ENCODE results near the gene GABBR2.
A peak's percentile ranks its signal among the peaks of the same experiment; 100 is the strongest.
"Not testable (repeated sequence)": the region's sequence is repeated elsewhere in the genome, so short reads cannot be mapped to it uniquely, and the experiment has no call there.

Gene GABBR2

DNA sequence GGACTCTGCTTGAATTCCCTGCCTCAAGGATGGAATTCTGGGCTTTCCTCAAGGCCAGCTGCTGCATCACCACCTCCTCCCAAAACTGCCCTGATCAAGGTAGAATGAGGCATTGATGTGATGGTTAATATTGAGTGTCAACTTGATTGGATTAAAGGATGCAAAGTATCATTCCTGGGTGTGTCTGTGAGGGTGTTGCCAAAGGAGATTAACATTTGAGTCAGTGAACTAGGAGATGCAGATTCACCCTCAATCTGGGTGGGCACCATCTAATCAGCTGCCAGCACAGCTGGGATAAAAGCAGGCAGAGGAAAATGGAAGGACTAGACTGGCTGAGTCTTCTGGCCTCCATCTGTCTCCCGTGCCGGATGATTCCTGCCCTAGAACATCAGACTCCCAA lies 23.9 kb downstream of the GABBR2 start:
- not testable (repeated sequence) for ATAC-seq, DNase-seq

GRCh38 chr9:98678244-98678842 lies 30.4 kb downstream of the GABBR2 start:
- ATAC-seq (no peak), DNase-seq (peak; percentile 12)

DNA sequence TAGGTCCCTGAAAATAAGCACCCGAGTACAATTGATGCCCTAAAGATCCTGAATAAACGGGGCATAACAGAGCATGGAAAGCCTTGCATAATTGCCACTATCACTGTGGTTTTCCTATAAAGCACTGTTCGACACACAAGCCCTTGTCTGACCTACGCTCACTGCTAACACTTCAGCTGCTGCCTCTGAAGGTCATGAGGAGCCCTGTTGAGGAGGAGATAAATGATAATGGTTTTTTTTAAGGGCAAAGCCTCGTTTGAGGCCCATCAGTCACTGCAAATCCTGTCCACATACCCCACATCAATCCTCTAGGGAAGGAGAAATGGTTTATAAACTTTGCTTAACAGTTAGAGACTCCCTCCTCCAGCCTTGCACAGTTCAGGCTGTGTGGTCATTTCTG lies 35.1 kb downstream of the GABBR2 start:
- DNase-seq = no peak
- ATAC-seq = no peak

DNA sequence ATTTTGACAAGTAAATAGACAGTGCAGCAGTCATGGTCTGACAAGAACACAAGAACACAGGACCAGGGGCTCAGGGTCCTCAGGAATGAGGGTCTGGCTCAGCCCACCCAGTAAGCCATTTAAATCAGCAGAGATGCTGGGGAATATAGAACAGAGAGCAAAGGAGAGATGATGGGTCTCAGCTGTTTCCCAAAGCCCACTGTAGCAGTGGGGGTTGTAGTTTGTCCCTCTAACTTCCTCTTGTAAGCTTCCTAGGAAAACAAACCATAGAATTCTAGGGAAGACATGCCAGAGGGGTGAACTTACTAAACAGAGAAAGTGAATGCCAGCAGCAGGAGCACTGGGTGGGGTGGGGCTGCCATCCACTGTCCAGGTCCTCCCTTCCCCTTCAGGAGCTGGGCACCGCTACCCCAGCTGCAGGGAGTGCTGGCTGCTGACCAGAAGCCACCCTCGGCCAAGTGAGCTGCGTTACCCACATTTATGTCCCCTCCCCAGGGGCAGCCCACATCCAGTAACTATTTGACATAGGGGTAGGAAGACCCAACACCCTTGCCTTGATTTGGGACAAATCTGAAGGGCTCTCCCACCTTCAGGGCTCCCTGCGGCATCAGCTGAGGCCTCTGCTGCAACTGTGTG lies 41.6 kb downstream of the GABBR2 start:
- ATAC-seq (no peak), DNase-seq (no peak)

- DNase-seq = no peak
- no peak for ATAC-seq
Observed at GRCh38 chr9:98665501-98665900, 43.2 kb downstream of the GABBR2 start.

- ATAC-seq (no peak), DNase-seq (no peak)
Observed at GRCh38 chr9:98660541-98660940, 48.2 kb downstream of the GABBR2 start.

DNA sequence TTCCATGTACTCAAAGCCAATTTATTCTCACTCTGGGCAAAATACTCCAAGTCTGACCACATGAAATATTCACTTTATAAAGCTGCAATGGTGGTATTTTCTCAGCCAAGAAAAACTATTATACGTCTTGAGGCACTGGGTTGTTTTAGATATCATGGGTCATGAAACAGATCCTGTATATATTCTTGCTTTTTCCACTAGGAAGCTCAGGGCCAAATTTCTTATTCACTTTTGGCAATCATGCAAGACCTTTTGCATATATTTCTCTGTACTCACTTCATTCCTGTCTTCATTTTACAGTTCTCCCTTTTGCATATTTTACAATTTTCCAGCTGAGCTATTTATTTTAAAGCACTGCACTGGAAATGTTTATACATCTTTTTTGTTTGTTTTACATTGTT lies 49.8 kb downstream of the GABBR2 start:
- ATAC-seq = no peak
- DNase-seq = no peak

DNA sequence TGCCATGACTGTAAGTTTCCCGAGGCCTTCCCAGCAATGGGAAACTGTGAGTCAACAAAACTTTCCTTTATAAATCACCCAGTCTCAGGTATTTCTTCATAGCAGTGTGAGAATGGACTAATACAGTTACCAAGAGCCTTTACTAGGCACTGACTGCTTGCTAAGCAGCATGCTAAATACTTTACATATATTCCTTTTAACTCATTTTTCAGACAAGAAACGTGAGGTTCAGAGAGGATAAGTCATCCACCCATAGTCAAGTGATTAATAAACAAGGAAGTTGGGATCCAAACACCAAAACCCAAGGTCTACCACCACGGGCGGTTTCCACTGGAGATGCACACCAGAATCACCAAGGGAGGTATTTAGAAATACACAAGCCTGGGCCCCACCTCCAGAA lies 50.8 kb downstream of the GABBR2 start:
- no peak for DNase-seq
- ATAC-seq = no peak

DNA sequence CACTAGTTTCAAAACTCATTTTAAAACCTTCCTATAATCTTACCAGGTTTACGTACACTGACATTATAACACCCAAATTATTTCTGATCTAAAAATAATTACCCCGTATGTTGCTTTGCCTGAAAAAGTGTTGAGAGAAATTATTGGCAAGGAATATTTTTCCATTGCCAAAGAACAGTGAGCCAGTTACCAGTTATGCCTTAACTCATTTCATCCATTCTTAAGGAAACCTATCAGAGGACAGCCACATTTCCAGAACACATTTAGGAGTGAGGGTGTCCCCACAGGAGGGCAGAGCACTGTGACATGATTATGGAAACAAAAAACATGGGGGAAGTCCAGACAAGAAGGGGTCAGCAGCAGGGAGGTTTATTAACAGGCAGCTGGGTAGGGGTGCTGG lies 52.2 kb downstream of the GABBR2 start:
- ATAC-seq (no peak), DNase-seq (no peak)

DNA sequence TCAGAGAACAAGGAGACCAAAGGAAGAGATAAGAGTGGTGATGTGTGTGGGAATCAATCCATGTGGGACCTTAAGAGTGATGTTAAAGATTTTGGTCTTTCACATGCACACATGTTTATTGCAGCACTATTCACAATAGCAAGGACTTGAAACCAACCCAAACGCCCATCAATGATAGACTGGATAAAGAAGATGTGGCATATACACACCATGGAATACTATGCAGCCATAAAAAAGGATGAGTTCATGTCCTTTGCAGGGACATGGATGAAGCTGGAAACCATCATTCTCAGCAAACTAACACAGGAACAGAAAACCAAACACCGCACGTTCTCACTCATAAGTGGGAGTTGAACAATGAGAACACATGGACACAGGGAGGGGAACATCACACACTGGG lies 53.3 kb downstream of the GABBR2 start:
- ATAC-seq, DNase-seq: not testable (repeated sequence)

DNA sequence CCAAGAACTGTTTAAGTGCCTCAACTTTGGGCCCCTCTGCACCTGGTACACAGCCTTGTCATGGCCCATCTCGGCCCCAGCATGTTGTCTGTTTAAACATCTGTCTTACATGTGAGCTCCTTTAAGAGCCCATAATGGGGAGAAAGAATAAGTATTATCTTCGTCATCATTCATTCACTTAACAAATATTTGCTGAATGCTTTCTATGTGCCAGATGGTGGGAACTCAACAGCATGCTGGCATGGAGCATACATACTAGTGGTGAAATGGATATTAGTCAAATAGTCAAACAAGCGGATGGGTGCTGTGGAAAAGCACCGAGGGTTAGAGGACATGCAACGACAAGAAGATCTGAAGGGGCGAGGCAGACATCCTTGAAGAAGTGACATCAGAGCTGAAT lies 54.5 kb downstream of the GABBR2 start:
- no peak for DNase-seq
- ATAC-seq = no peak

- ATAC-seq (no peak), DNase-seq (no peak)
Observed at GRCh38 chr9:98652741-98653140, 56.0 kb downstream of the GABBR2 start.

DNA sequence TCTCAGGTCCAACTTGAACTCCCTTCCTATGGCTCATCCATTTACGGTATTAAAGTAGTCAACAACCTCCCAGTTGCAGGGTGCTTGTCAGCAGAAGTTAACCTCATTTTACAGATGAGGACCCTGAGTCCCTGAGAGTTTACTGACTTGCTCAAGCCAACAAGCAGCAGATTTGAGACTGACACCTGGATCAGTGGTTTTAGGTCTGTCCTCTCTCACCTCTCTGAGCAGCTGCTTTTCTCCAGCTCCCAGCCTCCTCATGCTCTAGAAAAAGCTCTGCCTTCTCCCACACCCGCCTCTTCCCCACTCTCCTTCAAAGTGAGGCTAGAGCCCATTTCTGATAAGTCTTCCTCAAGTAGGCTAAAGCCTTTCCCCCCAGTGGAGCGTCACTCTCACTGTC lies 56.4 kb downstream of the GABBR2 start:
- DNase-seq (no peak), ATAC-seq (no peak)

DNA sequence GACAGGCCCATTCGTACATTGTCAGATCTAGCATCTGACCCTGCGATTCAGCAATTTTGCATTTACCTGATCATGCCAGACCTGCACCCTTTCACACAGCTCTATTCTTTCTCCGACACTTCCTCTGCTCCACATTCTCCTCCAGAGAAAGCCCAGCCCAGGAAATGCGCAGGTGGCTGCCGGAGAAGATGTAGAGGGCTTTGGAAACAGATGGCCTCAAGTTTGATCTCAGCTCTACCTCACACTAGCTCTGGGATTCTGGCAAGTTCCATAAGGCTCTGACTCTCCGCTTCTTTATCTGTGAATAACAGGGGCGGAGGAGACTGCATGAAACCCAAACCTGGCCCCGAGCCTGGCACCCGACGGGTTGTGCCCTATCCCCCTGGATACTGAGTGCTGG lies 61.5 kb downstream of the GABBR2 start:
- ATAC-seq = no peak
- DNase-seq = no peak

DNA sequence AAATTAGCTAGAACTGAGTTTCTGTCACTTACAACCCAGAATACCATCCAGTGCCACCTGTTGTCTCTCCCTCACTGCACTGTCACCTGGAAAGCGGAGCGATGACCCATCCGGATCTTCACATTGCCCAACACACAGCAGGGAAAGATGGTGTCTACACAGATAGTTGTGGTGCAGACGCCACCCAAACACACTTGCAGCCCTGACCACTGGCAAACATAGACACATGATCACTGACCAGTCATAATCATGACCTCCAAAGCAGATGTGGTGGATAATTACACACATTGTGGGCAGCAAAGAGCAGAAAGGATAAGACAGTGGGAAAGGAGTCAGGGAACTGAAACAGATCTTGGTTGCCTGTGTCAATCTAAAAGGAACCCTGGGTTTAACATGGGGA lies 64.7 kb downstream of the GABBR2 start:
- no peak for DNase-seq
- ATAC-seq = no peak

GRCh38 chr9:98642661-98643312 lies 65.9 kb downstream of the GABBR2 start:
- DNase-seq = no peak
- no peak for ATAC-seq

DNA sequence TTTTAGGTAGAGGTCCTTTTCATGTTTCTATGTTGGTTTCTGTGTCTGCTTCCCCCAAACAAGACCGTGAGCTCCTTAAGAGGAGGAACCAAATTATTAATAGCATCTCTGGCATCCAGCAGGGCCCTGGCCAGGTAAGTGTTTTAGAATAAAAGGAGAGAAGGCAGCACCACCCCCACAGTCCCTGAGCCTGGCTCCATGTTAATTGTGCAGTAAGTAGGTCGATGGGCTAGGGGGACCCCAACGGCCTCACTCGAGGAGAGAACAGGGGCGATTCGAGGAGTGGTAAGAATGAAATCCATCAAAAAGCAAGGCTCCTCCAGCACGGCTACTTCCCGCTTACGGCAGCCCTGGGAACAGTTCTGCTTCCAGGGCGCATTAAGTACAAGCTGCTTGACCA lies 67.0 kb downstream of the GABBR2 start:
- DNase-seq (no peak), ATAC-seq (no peak)

DNA sequence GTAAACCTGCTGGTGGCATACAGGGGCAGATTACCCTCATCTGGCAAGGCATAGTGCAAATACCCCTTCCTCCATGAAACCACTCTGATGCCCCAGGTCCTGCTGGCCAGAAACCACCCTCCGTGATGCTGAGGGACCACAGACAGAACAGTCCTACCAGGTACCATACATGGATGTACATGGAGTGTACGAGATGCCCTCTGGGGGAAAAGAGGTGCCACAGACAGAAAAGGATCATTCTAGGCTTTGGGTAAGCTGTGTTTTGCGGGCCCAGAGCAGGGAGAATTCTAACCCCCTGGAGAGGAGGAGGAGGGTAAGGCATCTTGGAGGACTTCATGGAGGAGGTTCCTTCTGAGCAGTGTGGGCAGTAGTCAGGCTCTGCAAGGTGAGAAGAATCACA lies 68.3 kb downstream of the GABBR2 start:
- ATAC-seq (no peak), DNase-seq (no peak)

DNA sequence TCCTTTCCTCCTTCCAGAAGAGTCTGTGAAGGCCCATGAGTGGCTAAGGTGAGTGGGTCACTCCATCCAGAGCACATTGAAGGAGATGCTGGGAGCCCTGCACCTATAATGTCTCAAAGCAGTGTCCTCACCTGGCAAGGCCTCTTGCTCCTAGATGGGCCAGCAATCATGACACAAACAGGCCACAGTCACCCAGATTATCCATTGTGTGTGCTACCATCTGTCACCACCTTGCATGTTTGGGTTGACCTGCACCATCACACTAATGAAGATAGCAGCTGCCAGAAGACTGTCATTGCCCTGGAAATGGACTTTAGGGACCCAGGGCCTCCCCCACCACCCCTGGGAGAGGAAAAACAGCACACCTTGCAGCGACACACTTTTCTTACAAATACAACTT lies 69.6 kb downstream of the GABBR2 start:
- DNase-seq = no peak
- no peak for ATAC-seq

GRCh38 chr9:98637381-98637780 lies 71.4 kb downstream of the GABBR2 start:
- DNase-seq (no peak), ATAC-seq (no peak)

DNA sequence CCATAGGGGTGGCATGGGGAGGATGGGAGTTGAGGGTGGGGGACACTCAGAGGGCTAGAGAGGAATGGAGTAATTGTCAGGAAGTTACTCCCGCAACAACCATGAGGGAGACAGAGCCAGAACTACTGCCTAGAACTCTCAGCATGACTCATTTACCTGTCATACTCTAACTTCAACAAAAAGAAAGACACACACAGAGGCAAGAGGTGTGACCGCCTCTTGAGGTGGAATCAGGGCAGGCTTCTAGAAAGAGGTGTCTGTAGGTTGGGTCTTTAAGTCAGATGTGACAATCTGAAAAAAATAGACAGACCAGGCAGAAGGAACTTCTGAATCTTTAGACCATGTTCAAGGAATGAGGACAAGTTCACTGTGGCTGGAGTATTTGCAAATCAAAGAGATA lies 73.4 kb downstream of the GABBR2 start:
- ATAC-seq = no peak
- no peak for DNase-seq

DNA sequence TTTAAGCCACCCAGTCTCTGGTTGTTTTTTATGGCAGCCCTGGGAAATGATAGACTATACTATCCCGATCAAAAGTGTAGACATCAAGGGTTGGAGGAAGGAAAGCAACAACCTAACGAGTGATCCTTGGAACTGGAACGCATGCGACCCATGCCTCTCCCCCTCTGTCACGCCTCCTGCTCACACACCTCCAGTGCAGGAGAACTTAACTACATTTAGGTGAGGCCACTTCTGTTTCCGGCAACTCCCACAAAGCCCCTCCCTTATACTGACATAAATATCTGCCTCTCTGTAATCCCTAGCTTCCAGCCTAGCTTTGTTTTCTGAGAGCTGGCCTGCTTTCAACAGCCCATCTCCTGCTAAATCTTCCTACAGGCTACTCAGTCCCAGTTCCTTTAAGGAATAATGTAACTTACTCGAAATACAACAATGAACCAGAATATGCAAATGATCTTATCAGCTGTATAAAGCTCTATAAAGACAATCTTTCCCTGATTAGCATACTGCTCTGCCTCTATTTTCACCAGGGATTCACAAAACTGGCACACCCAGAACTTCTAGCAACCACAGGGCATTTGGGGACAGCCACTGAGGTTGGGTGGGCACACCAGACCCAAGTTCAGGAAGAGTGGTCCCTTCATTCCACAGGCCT lies 73.9 kb downstream of the GABBR2 start:
- DNase-seq = no peak

DNA sequence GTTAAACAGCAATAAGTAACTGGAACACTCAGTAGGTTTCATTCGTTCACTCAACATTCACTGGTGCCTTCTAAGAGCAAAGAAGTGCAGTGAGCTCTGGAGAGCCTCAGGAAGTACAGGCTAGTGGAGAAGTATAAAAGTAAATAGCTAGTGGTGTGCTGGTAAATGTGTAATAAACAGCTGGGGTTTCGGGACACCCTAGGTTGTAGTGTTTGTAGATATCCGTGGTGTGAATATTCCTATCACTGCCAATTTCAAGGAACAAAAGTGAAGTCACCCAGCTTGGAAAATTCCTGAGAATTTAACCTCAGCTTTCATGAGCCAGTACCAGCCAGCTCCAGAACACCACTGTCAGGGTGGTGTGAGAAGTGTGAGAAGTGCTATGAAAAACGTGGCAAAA lies 75.9 kb downstream of the GABBR2 start:
- no peak for ATAC-seq
- no peak for DNase-seq

More for the DNA sequence above, 73.9 kb downstream of the GABBR2 start:
- ATAC-seq = no peak

Data from stimulated activated naive CD8-positive, alpha-beta T cell treated with anti-CD3 and anti-CD28 coated beads, Interleukin-15, Interleukin-2, amounts not matched to agents 100 U/mL and 50 U/mL, for 24 hours (primary cell).